Sigmoid colon (tissue), 4 donors: Measurements from ENCODE around the gene IL22RA2.

Experiments used
- CTCF ChIP-seq, 4 experiments: fragments of 450-650 bp in 3 of 4; fragments of 200-600 bp in 1 of 4; IDR thresholded peaks; one replicate each; pipeline ENCODE4 v1.5.1; 2016 to 2019; ENCODE audit warnings: antibody characterized with exemption in 4 of 4, mild to moderate bottlenecking in 3 of 4, moderate library complexity in 2 of 4
- POLR2AphosphoS5 ChIP-seq, 4 donors: sonication (generic); formaldehyde crosslinking; IDR thresholded peaks; one replicate each; pipeline ENCODE4 v1.6.1; 2017; ENCODE audit warnings: antibody characterized with exemption in 4 of 4

GRCh38 chr6:137213813-137214212 is 40.4 kb upstream of the IL22RA2 start:
- TF ChIP-seq CTCF (IDR thresholded peaks at IDR 0.05) (no peak), POLR2AphosphoS5 (IDR thresholded peaks at IDR 0.05) (no peak)
